ENCODE measurements around the gene RBFOX2.

DNA sequence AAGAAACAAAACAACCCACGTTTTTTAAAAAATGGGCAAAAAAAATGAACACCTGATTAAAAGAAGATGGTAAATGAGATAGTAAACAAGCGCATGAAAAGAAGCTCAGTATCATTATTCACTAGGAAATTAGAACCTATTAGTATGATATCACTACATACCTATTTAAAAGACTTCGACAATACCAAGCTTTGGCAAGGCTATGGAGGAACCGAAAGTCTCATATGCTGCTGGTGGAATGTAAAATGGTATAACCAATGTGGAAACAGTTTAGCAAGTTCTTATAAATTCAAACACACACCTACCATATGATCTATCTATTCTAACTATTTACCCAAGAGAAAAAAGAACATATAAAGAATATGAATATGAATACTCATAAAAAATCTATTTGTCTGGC, 167.2 kb downstream of the RBFOX2 start:
- TF ChIP-seq, protein P1, sequence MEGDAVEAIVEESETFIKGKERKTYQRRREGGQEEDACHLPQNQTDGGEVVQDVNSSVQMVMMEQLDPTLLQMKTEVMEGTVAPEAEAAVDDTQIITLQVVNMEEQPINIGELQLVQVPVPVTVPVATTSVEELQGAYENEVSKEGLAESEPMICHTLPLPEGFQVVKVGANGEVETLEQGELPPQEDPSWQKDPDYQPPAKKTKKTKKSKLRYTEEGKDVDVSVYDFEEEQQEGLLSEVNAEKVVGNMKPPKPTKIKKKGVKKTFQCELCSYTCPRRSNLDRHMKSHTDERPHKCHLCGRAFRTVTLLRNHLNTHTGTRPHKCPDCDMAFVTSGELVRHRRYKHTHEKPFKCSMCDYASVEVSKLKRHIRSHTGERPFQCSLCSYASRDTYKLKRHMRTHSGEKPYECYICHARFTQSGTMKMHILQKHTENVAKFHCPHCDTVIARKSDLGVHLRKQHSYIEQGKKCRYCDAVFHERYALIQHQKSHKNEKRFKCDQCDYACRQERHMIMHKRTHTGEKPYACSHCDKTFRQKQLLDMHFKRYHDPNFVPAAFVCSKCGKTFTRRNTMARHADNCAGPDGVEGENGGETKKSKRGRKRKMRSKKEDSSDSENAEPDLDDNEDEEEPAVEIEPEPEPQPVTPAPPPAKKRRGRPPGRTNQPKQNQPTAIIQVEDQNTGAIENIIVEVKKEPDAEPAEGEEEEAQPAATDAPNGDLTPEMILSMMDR (IDR thresholded peaks at IDR 0.05) = no peak
- TF ChIP-seq, protein P2, sequence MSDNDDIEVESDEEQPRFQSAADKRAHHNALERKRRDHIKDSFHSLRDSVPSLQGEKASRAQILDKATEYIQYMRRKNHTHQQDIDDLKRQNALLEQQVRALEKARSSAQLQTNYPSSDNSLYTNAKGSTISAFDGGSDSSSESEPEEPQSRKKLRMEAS (IDR thresholded peaks at IDR 0.05) = no peak
- TF ChIP-seq NPAS2 (CRISPR knock-in tag; IDR thresholded peaks at IDR 0.05; ENCODE audit: borderline replicate concordance) (no peak), POLR2AphosphoS2 (conservative IDR thresholded peaks at IDR 0.05; ENCODE audit: low read length) (no peak), EP300 (IDR thresholded peaks at IDR 0.05) (no peak), MAFK (IDR thresholded peaks at IDR 0.05; ENCODE audit: partially characterized antibody) (no peak), BHLHE40 (IDR thresholded peaks at IDR 0.05; ENCODE audit: low read depth, low read length) (no peak), CEBPB (IDR thresholded peaks at IDR 0.05) (no peak), SREBF2 (IDR thresholded peaks at IDR 0.05) (no peak), NR3C1 (IDR thresholded peaks at IDR 0.05) (no peak)
- TF ChIP-seq, protein P3, sequence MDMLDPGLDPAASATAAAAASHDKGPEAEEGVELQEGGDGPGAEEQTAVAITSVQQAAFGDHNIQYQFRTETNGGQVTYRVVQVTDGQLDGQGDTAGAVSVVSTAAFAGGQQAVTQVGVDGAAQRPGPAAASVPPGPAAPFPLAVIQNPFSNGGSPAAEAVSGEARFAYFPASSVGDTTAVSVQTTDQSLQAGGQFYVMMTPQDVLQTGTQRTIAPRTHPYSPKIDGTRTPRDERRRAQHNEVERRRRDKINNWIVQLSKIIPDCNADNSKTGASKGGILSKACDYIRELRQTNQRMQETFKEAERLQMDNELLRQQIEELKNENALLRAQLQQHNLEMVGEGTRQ (IDR thresholded peaks at IDR 0.05) = no peak
- TF ChIP-seq, protein P4, sequence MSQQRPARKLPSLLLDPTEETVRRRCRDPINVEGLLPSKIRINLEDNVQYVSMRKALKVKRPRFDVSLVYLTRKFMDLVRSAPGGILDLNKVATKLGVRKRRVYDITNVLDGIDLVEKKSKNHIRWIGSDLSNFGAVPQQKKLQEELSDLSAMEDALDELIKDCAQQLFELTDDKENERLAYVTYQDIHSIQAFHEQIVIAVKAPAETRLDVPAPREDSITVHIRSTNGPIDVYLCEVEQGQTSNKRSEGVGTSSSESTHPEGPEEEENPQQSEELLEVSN (IDR thresholded peaks at IDR 0.05; ENCODE audit: borderline replicate concordance, low read depth) = no peak
